Fibroblast of skin of scalp (primary cell): ENCODE data around the gene DDX1.
"Not testable (repeated sequence)": the region's sequence is repeated elsewhere in the genome, so short reads cannot be mapped to it uniquely, and the experiment has no call there.

Source experiments
- DNase-seq: peaks from one replicate; pipeline ENCODE4 v3.0.0-alpha.2; 2013

The DDX1 gene

DNA sequence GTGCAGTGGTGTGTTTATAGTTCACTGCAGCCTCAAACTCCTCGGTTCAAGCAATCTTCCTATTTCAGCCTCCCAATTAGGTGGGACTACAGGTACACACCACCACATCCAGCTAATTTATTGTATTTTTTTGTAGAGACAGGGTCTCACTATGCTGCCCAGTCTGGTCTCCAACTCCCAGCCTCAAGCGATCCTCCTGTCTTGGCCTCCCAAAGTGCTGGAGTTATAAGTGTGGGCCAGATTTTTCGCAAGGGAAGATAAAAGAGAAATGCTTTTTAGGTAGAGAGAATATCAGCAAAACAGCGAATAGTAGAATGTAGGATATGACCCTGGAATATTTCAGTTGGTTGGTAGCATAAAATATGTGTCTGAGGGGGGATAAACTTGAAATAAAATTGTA is 4.3 kb downstream of the DDX1 start:
- DNase-seq = no peak

DNA sequence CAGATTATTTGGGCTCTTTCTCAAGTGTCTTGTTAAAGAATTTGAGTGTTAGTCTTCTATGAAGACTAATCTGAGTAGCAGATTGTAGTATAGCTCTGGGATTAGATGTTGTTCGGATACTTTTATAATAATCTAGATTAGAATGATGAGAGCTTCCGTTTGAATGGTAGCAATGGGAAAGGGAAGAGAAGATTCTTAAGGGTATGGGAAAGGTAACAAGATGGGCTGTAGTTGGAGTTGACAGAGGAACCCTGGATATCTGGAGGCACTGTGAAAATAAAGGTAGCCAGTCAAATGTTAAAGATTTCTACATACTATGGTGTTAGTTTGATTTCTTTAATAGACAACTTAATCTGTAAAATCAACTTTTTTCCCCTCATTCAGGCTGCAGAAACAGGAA is 4.7 kb downstream of the DDX1 start:
- no peak for DNase-seq

DNA sequence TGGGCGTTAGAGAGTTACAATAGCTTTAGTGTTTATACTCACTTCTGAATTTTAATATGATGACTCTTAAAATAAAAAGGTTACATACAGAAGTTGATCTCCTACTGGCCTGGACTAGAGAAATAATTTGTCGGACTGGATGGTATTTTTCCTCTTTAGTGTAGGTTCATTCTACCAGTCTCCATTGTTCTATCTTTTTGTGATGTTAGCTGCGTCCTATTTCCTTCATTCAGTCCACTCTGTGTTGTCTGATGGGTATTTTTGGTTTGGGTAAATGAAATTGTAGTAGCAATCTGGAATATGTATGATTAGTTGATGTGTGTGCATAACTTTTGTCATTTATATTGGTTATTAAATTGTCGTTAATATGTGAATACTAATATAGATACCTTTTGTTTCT is 5.3 kb downstream of the DDX1 start:
- no peak for DNase-seq

DNA sequence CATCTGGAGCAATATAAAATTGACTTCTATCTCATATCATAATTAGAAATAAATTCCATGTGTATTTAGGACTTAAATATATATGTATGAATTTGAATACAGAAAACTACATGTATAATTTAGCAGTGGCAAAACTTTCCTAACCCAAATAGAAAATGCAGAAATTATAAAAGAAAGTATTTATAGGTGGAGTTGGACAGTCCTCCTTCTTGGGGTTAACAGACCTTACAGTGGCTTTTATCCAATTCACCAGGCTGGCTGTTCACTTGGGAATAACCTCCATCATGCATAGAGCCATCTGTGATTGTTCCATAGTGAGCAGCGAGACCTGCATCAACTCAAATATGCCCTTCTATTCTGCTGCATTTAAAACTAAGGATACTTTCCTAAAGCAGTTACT is 8.3 kb downstream of the DDX1 start:
- no peak for DNase-seq

DNA sequence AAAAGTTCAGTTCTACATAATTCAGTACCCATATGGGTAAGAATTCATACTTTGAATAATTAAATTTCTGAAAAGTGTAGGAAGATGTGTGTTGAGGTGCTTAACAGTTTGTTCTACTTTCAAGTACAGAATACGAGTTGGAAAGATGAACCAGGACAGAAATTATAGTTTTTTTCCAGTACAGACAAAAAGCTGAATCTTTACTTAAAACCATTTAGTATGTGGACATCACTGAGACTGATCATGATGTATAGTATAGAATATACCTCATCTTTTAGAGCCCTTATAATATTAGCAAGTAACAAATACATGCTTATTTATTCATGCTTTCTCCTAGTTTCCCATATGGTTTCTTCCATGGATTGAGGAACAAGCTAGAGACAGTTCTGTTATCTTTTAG is 10.0 kb downstream of the DDX1 start:
- no peak for DNase-seq

DNA sequence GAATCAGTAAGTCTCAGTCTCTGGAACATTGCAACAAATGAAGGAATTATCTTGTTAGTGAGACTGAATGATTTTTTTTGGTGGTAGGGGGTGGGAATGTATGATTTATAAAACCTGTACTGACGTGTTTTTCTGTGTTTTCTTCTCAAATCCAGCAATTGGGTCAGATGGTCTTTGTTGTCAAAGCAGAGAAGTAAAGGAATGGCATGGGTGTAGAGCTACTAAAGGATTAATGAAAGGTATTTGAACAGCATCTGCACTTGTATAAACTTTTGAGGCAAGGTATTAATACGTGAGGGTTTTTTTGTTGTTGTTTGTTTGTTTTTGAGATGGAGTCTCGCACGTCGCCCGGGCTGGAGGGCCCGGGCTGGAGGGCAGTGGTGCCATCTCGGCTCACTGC is 10.7 kb downstream of the DDX1 start:
- no peak for DNase-seq

DNA sequence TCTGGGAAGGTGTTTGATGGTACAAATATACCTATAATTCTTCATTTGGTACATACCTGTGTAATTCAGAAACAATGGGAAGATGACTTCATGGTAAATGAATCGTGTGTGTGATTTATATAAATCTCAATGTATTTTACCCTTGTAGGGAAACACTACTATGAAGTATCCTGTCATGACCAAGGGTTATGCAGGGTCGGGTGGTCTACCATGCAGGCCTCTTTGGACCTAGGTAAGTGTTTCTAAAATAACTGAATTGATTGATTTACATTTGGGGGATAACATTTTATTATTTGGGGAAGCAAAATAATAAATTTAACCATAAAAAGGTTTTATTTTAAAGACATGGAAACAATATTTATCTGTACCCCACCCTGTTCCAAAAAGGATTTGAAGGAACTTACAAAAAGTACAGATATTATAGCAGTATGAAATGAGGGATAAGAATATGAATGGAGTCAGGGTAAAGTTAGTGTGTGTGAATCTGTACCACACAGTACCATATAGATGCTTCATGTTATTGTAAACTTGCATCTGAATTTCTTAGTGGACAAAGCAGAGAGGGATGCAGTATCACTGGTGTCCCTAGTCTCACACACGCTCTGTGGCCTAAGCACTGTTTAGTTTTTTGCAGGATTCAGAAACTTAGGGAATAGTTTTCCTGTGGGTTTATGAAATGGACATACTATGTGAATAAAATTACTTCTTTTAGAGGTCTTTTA is 11.5 kb downstream of the DDX1 start:
- DNase-seq = no peak

DNA sequence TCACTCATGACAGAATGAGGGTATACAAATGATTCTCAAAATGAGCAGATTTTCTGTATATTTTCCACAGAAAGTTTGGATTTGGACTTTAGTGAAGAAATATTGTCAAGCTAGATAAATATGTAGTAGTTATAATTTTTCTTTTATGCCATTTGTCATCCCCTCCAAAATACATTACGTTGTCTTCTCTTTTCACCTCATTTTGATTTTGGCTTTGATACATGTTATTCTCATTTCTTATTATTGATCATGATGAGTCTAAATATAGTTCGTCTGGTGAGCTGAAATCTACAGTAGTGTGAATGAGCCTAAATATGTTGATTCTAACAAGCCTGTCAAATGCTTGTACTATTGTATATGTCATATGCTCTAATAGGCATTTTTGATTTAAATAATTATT is 12.3 kb downstream of the DDX1 start:
- DNase-seq = no peak

DNA sequence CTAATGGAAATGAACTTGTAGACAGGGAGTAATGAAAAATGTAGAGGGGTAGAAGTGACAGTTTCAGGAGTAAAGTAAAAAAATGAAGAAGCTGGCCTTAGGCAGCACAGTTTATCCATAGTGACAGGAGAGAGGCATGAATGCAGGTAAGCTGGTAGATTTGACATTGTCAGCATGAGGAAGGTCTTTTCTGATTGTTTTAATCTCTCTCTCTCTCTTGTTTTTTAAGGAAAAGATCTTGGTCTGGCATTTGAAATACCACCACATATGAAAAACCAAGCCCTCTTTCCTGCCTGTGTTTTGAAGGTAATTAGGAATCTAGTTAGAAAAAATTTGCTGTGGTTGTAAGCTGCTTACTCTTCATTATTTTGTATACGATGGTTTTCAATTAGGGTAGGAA is 14.1 kb downstream of the DDX1 start:
- DNase-seq = no peak

DNA sequence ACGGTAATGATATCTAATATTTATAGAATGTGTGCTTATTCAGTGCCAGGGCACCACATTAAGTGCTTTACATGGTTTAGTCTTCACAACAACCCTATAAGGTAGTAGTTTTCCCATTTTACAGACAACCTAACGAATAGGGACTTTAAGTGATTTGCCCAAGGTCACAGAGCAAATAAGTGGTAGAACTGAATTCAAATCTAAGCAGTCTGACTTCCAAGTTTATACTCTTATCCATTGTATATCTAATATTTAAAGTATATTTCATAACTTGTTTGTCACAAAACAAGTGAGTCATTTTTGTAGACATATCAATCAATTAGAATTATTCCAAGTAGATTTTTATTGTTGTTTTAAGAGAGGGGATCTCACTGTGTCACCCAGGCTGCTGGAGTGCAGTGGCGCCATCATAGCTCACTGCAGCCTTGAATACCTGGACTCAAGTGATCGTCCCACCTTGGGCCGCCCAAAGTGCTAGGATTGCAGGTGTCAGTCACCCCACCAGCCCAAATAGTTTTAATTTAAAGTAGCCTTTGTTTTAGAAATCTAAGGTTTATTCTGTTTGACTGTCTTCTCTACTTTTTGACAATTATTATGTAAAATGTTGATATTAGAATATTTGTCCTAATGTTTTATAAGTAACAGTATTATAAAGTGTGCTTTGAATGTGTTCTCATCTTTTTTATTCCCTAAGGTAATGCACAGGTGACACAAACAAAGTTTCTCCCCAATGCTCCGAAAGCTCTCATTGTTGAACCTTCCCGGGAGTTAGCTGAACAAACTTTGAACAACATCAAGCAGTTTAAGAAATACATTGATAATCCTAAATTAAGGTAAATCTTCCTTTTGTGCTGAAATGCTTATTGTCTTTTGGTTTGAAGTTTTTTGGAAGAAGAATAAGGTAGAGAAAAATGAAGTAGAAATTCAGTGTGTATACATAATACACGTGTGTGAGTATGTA is 15.1 kb downstream of the DDX1 start:
- DNase-seq = no peak

DNA sequence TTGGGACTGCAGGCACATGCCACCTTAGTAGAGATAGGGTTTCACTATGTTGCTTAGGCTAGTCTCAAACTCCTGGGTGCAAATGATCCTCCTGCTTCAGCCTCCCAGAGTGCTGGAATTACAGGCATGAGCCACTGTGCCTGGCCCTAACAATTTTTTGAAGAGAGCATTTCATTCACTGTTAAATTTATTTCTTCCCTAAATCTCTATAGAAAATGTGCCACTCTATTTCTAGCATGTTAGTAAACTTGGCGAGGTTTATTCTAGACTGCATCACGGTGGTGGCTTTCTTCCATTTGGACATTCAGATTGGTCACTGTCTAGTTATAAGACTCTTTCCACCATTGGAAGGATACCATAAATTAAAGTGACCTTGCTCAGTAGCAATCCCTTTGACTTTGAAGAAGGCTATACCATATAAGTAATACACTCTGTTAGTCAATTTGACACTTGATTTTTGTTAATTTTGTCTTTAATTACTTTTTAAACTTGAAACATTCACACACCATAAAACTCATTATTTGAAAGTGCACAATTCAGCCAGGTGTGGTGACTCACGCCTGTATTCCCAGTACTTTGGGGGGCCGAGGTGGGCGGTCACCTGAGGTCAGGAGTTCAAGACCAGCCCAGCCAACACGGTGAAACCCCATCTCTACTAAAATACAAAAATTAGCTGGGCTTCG is 16.2 kb downstream of the DDX1 start:
- DNase-seq = no peak

DNA sequence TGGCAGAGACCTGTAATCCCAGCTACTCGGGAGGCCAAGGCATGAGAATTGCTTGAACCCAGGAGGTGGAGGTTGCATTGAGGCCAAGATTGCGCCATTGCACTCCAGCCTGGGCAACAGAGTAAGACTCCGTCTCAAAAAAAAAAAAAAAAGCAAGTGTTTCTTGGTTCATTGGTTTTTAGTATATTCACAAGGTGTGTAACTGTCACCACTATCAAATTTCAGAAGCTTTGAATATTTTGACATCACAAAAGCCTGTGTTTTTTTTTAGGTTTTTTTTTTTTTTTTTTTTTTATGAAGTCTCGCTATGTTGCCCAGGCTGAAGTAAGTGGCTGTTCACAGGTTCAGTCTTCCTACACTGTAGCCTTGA is 16.7 kb downstream of the DDX1 start:
- no peak for DNase-seq

DNA sequence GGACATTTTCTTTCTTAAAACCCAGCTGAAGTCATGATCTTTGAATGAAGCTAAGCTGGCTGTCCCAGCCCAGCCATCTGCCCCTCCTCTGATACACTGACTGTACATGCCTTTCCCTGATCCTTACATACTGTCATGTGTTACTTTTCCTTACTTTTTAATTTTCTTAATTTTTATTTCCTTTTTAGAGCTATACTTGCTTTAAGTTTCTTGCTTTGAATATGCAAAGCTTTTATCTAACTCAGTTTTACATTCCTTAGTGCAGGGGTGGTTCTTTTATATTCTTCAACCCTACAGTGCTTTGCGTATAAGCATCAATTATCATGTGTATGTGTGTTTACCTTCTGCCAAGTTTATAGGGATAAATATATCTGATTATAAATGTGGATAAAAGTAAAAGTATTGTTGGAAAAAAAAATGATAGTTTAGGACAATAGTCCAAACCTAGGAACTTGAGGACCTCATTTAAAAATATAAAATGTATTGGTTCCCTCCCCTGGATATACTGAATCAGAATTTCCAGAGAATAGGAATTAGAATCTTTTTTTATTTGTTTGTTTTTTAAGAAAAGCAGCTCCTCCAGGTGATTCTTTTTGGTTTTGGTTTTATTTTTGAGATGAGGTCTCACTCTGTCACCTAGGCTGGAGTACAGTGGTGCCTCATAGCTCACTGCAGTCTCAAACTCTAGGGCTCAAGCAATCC is 17.8 kb downstream of the DDX1 start:
- no peak for DNase-seq

DNA sequence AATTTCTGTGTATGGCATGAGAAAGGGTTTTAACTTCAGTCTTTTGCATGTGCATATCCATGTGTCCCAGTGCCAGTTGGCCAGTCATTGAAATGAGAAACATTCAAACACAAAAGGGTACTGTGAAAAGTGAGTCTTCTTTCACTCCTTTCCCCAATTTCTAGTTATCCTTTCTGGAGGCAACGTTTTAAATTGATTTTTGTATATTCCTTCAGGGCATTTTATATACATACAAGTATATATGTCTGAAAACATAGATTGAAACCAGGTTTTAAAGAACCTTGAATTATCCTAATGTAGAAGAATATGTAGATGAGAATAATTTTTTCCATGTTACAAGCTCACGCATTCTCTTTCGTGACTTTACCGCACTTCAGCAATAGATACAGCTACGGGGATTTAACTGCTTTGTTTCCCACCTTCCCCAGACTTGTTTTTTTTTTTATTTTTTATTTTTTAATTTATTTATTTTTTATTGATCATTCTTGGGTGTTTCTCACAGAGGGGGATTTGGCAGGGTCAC is 18.8 kb downstream of the DDX1 start:
- DNase-seq = no peak

DNA sequence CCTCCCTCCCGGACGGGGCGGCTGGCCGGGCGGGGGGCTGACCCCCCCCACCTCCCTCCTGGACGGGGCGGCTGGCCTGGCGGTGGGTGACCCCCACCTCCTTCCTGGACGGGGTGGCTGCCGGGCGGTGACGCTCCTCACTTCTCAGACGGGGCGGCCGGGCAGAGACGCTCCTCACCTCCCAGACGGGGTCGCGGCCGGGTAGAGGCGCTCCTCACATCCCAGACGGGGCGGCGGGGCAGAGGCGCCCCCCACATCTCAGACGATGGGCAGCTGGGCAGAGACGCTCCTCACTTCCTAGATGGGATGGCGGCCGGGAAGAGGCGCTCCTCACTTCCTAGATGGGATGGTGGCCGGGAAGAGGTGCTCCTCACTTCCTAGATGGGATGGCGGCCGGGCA is 20.4 kb downstream of the DDX1 start:
- not testable (repeated sequence) for DNase-seq

DNA sequence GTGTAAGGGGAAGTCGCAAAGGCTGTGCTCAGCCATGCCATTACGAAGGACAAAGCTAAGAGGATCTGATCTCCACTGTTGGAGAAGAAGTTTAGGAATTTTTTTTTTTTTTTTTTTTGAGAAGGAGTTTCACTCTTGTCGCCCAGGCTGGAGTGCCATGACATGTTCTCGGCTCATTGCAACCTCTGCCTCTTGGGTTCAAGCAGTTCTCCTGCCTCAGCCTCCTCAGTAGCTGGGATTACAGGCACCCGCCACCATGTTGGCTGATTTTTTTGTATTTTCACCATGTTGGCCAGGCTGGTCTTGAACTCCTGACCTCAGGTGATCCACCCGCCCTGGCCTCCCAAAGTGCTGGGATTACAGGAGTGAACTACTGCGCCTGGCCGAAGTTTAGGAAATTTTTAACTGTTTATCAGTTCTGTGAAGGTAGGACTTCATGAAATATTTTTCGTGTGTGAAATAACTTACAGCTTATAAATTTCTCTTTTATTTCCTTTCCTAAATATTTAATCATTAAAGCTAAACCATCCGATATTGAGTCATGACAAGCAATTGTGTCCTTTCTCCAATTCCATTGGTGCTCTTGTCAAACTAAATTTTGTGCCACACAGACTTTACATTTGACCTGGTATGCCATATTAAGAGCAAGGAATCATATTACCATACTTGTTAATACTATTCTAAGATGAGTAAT is 22.2 kb downstream of the DDX1 start:
- no peak for DNase-seq

DNA sequence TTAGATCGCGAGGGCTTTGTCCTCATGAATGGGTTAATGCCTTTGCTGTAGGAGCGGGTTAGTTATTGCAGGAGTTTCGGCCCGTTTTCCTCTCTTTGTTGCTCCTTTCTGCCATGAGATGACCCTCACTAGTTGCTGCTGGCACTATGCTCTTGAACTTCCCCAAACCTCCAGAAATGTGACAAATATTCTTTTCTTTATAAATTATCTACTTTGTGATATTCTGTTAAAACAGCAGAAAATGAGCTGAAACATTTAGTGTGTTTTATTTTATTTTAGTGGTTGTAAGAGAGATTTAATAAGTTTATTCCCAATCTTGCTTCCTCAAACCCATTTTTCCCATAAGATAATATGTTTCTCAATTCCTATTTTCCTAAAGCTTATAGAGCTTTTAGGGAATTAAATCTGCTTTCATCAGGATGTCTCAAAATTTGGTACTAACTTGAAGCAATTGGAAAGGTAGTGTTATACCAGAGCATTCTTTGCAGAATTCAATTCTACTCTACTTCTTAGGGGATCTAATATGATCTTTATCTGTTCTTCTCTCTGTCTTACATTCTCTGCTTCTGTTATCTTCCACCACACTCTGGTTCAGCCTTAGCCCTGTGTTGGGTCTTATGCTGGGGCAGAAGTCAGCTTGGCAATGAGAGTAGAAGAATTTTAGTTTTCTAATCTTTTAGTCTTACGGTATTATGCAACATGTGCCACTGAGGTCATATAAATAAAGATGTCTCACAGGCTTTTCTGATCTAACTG is 23.1 kb downstream of the DDX1 start:
- DNase-seq = no peak

DNA sequence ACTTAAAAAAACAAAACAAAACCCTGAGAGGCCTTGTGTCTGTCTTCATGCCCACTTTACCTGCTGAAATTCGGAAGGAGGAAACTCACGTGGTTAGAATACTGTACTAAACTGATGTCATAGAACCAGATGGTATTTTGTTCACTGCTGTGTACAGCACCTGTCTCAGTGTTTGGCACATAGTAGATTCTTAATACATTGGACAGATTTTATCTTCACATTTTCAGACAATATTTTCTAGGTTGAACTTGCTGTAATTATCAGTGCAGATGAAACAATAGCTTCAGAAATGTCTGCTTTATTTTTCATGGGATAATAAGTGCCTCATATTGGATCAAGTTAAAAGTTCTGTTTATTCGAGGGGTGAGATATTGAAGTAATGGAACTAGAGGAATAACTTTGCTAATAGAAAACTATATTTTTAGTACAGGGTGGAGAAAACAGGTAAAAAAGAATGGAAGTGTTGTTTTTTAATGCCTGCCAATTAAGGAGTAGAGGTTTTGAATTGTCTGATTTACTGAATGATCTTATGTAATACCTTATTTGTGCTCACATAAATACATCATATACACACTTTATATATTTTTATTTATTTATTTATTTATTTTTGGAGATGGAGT is 23.7 kb downstream of the DDX1 start:
- no peak for DNase-seq

DNA sequence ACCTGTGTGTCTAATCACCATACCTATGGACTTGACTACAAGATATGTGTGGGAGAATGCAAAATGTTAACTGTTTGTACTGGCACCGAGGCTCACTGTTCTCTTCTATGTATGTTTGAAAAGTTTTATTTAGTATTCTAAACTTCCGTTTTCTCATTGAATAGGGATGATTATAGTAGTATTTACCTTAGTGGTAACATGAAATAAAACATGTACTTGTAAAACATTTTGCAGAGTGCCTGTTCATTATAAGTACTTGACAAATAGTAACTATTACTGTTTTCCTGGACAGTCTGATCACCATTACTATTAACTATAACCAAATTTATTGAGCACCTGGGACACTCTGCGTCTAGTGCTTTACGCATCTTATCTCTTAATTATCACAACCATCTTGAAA is 24.8 kb downstream of the DDX1 start:
- DNase-seq = no peak

DNA sequence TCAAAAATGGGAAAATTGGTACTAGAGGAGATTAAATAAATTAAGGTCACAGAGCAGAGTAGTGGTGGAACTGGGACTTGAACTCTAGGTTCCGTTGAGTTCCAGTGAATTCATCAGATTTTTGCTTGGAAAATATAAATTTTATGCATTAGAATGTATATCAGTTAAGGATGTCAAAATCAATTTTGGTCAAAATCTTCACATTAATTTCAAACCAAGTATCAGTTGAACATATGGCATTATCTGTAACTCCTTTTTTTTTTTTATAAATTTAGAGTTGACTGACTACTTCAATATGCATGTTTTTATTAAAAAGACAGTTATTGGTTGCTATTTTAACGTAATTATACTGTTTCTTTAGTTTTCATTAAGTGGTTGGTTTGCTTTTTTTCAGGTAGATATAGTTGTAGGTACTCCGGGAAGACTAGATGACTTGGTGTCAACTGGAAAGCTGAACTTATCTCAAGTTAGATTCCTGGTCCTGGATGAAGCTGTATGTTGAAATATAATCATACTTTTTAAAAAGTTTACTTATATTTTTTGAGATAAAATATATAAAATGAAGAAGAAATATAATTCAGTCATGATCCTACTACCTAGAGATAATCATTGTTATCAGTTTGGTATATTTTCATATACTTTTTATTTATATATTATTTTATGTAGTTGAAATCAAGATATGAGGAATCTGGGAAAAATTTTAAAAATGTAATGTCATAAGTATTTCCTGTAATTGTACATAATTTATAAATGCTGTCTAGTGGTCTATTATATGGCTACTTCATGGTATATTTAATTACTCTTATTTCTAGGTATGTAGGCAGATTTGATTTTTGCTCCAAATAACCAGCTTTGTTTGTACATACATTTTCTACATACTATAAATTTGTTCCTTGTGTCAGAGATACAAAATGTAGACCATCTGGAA is 25.4 kb downstream of the DDX1 start:
- DNase-seq = no peak
